RWPE1 (cell line): ENCODE data around the gene IDUA.

Source experiments
- CTCF ChIA-PET: fragments of 350-600 bp; sonication (Branson Sonifier 250); formaldehyde crosslinking; extraction: SDS; loops from one replicate; lab custom pipeline; 2021; lab: Yijun Ruan, JAX
- POLR2A ChIA-PET: fragments of 400-600 bp; formaldehyde crosslinking; extraction: SDS; loops from one replicate; lab custom pipeline; 2020; ENCODE audit warnings: antibody characterized with exemption; ENCODE audit not compliant: low non-redundant PET; lab: Yijun Ruan, JAX
- DNase-seq: peaks from one replicate; pipeline ENCODE4 v3.0.0; 2012; ENCODE audit warnings: low spot score
- H3K27ac ChIP-seq: fragments of 450-650 bp; 2 replicates; pipeline ENCODE4 v1.5.1; 2017
- TF ChIP-seq, protein P1 (sequence below): fragments of 450-650 bp; conservative IDR thresholded peaks from 2 replicates; pipeline ENCODE4 v1.5.1; 2017; ENCODE audit warnings: low read depth, mild to moderate bottlenecking

Gene IDUA

GRCh38 chr4:1029529-1029928 lies 42.7 kb downstream of the IDUA start:
- H3K27ac ChIP-seq, result no peak overlapping the region
- CTCF ChIA-PET, result no interaction called here
- TF ChIP-seq, protein P1, sequence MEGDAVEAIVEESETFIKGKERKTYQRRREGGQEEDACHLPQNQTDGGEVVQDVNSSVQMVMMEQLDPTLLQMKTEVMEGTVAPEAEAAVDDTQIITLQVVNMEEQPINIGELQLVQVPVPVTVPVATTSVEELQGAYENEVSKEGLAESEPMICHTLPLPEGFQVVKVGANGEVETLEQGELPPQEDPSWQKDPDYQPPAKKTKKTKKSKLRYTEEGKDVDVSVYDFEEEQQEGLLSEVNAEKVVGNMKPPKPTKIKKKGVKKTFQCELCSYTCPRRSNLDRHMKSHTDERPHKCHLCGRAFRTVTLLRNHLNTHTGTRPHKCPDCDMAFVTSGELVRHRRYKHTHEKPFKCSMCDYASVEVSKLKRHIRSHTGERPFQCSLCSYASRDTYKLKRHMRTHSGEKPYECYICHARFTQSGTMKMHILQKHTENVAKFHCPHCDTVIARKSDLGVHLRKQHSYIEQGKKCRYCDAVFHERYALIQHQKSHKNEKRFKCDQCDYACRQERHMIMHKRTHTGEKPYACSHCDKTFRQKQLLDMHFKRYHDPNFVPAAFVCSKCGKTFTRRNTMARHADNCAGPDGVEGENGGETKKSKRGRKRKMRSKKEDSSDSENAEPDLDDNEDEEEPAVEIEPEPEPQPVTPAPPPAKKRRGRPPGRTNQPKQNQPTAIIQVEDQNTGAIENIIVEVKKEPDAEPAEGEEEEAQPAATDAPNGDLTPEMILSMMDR, result no peak
- DNase-seq, result no peak
- POLR2A ChIA-PET, result no interaction called here

- CTCF ChIA-PET, result no interaction called here
- TF ChIP-seq, protein P1, result no peak
- H3K27ac ChIP-seq, result no peak overlapping the region
- no peak for DNase-seq
- POLR2A ChIA-PET, result no interaction called here
Observed at GRCh38 chr4:1030031-1030430, 43.2 kb downstream of the IDUA start.

DNA sequence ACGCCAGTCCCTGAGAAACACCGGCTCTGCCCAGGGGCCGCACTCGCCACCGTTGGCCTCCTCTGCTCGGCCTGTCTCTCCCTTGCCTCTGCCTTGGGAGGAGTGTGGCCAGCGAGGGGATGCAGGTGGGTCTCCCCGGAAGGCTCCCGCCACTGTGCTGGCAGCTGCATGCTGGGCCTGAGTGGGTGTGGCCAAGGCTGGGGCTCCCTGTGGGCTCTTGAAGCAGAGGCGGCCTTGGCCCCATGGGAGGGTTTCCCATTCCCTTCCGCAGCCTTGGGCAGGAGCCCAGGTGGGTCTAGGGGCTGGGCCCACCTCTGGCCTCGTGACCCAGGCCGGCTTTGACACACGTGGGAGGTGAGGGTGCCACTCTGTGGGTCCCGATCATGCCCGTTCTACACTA lies 43.7 kb downstream of the IDUA start:
- ChIA-PET CTCF (no interaction called here), POLR2A (no interaction called here)
- no peak for DNase-seq
- H3K27ac ChIP-seq, result no peak overlapping the region
- TF ChIP-seq, protein P1, result no peak

- DNase-seq, result no peak
- TF ChIP-seq, protein P1, result no peak
- no peak overlapping the region for H3K27ac ChIP-seq
- ChIA-PET POLR2A (no interaction called here), CTCF (no interaction called here)
Observed at GRCh38 chr4:1031346-1031745, 44.5 kb downstream of the IDUA start.

DNA sequence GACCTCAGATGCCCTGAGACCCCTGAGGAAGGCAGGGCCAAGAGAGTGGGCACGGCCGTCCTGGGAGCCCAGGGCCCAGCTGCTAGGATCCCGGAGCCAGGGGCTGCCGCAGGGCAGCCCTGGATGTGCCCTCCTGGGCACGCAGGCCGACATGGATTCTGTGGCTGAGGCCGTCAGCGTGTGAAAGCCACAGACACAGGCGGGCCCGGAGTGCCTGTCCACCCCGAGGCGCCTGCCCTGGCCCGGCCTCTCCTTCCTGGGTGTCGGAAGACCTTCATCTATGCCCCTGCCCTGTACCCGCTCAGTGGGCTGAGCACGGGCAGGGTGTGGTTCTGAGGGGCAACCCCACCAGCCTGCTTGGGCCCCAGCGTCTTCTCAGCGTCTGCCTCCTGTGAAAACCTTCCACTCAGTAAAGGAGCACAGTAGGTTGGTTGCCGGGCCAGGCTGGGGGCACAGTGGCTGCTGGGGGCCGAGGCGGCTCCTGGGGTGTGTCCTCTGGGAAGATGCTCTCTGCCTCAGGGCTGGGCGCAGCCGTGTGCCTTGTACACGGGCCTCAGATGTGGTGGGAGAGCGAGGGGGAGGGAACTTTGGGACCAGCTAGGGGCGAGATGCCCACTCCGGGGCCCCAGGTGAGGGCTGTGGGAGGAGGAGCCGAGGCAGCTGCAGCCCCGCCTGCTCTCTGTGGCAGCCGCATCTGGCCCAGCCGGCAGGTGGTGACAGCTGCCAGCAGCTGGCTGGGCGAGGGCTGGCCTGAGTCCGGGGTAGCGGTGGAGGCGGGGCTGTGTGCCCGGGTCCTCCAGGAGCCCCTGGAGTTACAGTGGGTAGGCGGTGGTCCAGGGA lies 45.3 kb downstream of the IDUA start:
- CTCF ChIA-PET, result interaction anchor here (0.6 to 0.7 kb wide), 3 partner anchors 26 to 429 kb away, joined by 3 to 4 read pairs (median 4); no protein-coding TSS in a partner anchor
- no peak for DNase-seq
- POLR2A ChIA-PET, result no interaction called here
- TF ChIP-seq, protein P1, result peak; percentile 52
- H3K27ac ChIP-seq, result no peak overlapping the region

GRCh38 chr4:1032861-1033260 lies 46.0 kb downstream of the IDUA start:
- TF ChIP-seq, protein P1, result 0 out of 2 replicates have a peak, but pooled peaks have one; percentile 9
- ChIA-PET CTCF (interaction anchor here (0.6 kb wide), 1 partner anchor 25 kb away, joined by 3 read pairs; no protein-coding TSS in a partner anchor), POLR2A (no interaction called here)
- DNase-seq, result no peak
- no peak overlapping the region for H3K27ac ChIP-seq
